Calu3 (cell line): Measurements from ENCODE around the gene SLC23A2. TPM values are rescaled to one million over a fixed set of nuclear protein-coding genes. Genes with fewer than 3 reads are reported as not detected.

ENCODE experiments used
- BruUV-seq: library from RNA; stranded (reverse); fragments of 400-500 nt; replicated peaks from 2 replicates; lab custom pipeline; 2021; lab: Mats Ljungman, UMichigan
- CTCF ChIA-PET: fragments of 300-600 bp; sonication (Branson Sonifier 250); formaldehyde crosslinking; loops from one replicate; lab custom pipeline; 2022; ENCODE audit warnings: antibody characterized with exemption; lab: Charles Lee
- DNase-seq: peaks from one replicate; pipeline ENCODE4 v3.0.0; 2022
- H3K27ac Mint-ChIP-seq: one replicate; pipeline ENCODE4 v1.8.0; 2022; ENCODE audit warnings: mixed read lengths; ENCODE audit not compliant: unreplicated experiment
- H3K27me3 Mint-ChIP-seq: one replicate; pipeline ENCODE4 v1.8.0; 2022; ENCODE audit warnings: mixed read lengths; ENCODE audit not compliant: unreplicated experiment
- H3K36me3 Mint-ChIP-seq: one replicate; pipeline ENCODE4 v1.8.0; 2022; ENCODE audit warnings: mild to moderate bottlenecking, moderate library complexity, mixed read lengths; ENCODE audit not compliant: insufficient read depth, unreplicated experiment
- H3K4me1 Mint-ChIP-seq: one replicate; pipeline ENCODE4 v1.8.0; 2022; ENCODE audit warnings: mild to moderate bottlenecking, low read depth, mixed read lengths; ENCODE audit not compliant: unreplicated experiment
- H3K4me3 Mint-ChIP-seq: one replicate; pipeline ENCODE4 v1.8.0; 2022; ENCODE audit warnings: mild to moderate bottlenecking, low read depth, moderate library complexity, mixed read lengths; ENCODE audit not compliant: unreplicated experiment
- H3K9me3 Mint-ChIP-seq: one replicate; pipeline ENCODE4 v1.8.0; 2022; ENCODE audit warnings: low read depth, mixed read lengths; ENCODE audit not compliant: unreplicated experiment
- CTCF ChIP-seq: fragments of 200-600 bp; IDR thresholded peaks from one replicate; pipeline ENCODE4 v1.8.0; 2022; ENCODE audit warnings: antibody characterized with exemption; ENCODE audit not compliant: unreplicated experiment
- intact Hi-C: fragments of 100-400 bp; cut with micrococcal nuclease; formaldehyde crosslinking; loops from one replicate; pipeline ENCODE4 v1.10.0; 2022; ENCODE audit not compliant: unreplicated experiment
- total RNA-seq: library from RNA; stranded (reverse); gene quantifications from 2 replicates; pipeline ENCODE4 v1.2.3, GENCODE V29; 2022

SLC23A2 gene
- total RNA-seq, 1 experiment from 2014 or later: 14.8 TPM

GRCh38 chr20:4949833-4950178, 51.5 kb downstream of the SLC23A2 start:
- no TSS peak for BruUV-seq
- H3K4me3 Mint-ChIP-seq: no peak overlapping the region
- H3K9me3 Mint-ChIP-seq: peaks cover 2% of the 10 kb centered on the region
- CTCF ChIA-PET: no interaction called here
- no peak for TF ChIP-seq CTCF
- intact Hi-C loops: no loop called here
- H3K4me1 Mint-ChIP-seq: peaks cover 11% of the 10 kb centered on the region
- H3K27ac Mint-ChIP-seq: no peak overlapping the region
- no peaks in the 10 kb centered on the region for H3K27me3 Mint-ChIP-seq
- no peaks in the 10 kb centered on the region for H3K36me3 Mint-ChIP-seq
- no peak for DNase-seq

GRCh38 chr20:4947817-4948559, 53.3 kb downstream of the SLC23A2 start:
- Mint-ChIP-seq H3K27me3 (no peaks in the 10 kb centered on the region), H3K4me1 (peaks cover 11% of the 10 kb centered on the region), H3K4me3 (no peak overlapping the region), H3K9me3 (peaks cover 2% of the 10 kb centered on the region), H3K36me3 (no peaks in the 10 kb centered on the region), H3K27ac (no peak overlapping the region)
- TF ChIP-seq CTCF: no peak
- intact Hi-C loops: no loop called here
- no TSS peak for BruUV-seq
- CTCF ChIA-PET: interaction anchor here (0.6 kb wide), 2 partner anchors 17 to 728 kb away, joined by 3 to 4 read pairs; no protein-coding TSS in a partner anchor
- DNase-seq: no peak

- BruUV-seq: no TSS peak
- CTCF ChIA-PET: no interaction called here
Observed at GRCh38 chr20:4946986-4947385, 54.3 kb downstream of the SLC23A2 start.

GRCh38 chr20:4946585-4946984, 54.7 kb downstream of the SLC23A2 start:
- CTCF ChIA-PET: no interaction called here
- Mint-ChIP-seq H3K4me1 (peaks cover 11% of the 10 kb centered on the region), H3K27me3 (no peaks in the 10 kb centered on the region), H3K36me3 (no peaks in the 10 kb centered on the region), H3K4me3 (no peak overlapping the region), H3K27ac (no peak overlapping the region), H3K9me3 (no peaks in the 10 kb centered on the region)
- no TSS peak for BruUV-seq
- intact Hi-C loops: no loop called here
- TF ChIP-seq CTCF: no peak
- DNase-seq: no peak

More at GRCh38 chr20:4946986-4947385, 54.3 kb downstream of the SLC23A2 start:
- no peak overlapping the region for H3K27ac Mint-ChIP-seq
- TF ChIP-seq CTCF: no peak
- no peak overlapping the region for H3K4me3 Mint-ChIP-seq
- no peaks in the 10 kb centered on the region for H3K36me3 Mint-ChIP-seq
- H3K27me3 Mint-ChIP-seq: no peaks in the 10 kb centered on the region
- peaks cover 11% of the 10 kb centered on the region for H3K4me1 Mint-ChIP-seq
- DNase-seq: no peak
- no peaks in the 10 kb centered on the region for H3K9me3 Mint-ChIP-seq
- intact Hi-C loops: no loop called here
